Measurements from ENCODE around the gene GPATCH3.
"Not testable (repeated sequence)": the region's sequence is repeated elsewhere in the genome, so short reads cannot be mapped to it uniquely, and the experiment has no call there.

Gene GPATCH3

DNA sequence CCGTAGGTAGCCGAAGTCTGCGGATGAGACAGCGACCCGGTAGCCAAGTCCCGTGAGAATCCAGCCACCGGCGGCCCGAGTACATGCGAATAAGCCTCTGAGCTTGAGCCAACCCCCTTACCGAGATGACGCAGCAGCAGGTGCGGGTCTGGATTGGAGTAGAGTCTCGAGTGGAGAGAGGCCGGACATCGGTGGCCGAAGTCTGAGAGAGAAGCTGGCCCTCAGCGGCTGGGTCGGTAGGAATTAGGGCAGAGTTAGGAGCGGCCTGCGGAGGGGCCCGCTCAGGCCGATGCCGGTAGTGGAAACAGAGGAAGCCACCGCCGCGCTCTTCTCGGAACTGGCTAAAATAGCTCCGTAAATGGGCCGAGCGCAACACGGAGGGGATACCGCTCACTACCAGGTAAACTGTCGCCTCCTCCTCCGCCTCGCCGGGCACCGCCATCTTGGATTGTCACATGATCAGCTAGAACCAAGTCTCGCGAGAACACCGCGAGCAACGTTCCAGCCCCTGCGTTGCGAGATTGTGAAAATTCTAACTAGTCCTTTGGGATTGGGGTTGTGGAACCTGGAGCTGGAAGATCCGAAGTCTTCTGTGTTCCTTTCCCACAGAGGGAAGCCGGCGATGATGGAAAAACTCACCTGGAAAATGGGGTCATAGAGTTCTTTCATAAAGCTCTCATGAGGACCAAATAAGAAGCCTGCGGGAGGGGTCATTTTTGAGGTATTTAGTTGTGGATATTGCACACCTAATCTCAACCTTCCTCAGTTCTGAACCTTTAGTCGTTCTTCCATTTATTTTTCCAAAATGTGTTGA lies at the start of gene GPATCH3:
Gene GPATCH3, minus strand, starts transcription at position 467 of the 814 bp plus-strand sequence. Its CDS starts 25 bp downstream, at position 442.
- DNase-seq, result peak; percentile 94

DNA sequence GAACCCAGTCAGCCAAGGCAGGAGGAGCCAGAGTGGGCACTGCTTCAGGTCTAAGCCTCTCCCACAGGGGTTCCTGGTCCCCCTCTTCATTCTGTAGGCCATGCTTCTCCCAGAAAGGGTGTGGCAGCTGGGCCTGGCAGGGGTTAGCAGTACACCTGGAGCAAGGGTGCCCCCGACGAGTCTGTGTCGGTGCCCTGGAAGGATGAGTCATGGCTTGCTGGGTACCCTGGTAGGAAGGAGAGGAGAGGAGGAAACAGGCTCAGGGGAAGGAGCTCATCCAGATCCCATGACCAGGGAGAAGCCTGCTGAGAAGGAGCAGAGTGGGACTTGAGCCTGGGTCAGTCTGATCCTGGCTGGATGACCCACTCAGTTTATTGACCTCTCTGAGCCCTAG lies 49.7 kb upstream of the GPATCH3 start:
- DNase-seq, result no peak

- no peak for DNase-seq
Measured at GRCh38 chr1:26949266-26949925, 49.1 kb upstream of the GPATCH3 start.

DNA sequence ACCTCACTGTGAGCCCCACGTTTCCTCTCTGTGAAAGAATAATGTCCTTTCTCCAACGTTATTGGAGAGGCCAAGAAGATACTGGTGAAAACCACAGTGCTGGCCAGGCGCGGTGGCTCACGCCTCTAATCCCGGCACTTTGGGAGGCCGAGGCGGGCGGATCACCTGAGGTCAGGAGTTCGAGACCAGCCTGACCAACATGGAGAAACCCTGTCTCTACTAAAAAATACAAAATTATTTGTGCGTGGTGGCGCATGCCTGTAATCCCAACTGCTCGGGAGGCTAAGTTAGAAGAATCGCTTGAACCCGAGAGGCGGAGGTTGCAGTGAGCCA lies 48.4 kb upstream of the GPATCH3 start:
- DNase-seq, result not testable (repeated sequence)

GRCh38 chr1:26946270-26946669 lies 46.0 kb upstream of the GPATCH3 start:
- DNase-seq, result no peak

DNA sequence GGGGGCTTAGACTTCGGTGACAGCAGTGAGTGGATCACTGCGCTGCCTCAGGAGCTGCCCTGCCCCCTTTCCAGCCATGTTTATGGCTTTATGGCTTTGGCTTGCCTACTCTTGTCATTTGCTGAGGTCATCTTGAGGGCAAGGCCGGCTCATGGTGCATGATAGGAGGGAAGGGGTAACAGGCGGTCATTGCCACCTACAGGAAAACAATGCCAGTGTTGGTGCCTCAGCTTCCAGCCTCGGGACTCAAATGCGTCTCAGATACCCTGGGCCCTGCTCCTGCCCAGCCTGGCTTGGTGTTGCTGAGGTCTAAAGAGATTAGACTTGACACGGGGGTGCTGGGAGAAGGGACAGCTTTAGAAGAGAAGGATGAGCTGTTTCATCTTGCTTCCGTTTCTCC lies 45.5 kb upstream of the GPATCH3 start:
- no peak for DNase-seq

DNA sequence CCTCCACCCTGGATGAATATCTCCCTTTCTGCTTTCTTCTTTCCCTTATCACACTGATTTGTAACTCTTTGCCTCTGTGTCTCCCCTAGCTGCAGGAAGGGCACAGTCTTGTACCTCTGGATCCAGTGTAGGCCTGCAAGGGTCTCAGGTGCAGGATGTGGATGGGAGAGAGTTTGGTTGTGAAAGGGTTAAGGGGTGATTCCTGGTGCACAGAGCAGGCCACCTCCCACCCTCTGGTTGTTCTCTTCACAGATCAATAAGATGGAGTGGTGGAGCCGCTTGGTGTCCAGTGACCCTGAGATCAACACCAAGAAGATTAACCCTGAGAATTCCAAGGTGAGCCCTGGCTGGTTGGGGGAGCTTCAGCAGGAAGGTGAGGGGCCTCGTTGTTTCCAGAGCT lies 44.9 kb upstream of the GPATCH3 start:
- DNase-seq, result no peak

- DNase-seq, result no peak
Measured at GRCh38 chr1:26942656-26943055, 42.4 kb upstream of the GPATCH3 start.

- DNase-seq, result no peak
Measured at GRCh38 chr1:26941311-26941710, 41.0 kb upstream of the GPATCH3 start.

- no peak for DNase-seq
Measured at GRCh38 chr1:26938659-26939025, 38.4 kb upstream of the GPATCH3 start.

DNA sequence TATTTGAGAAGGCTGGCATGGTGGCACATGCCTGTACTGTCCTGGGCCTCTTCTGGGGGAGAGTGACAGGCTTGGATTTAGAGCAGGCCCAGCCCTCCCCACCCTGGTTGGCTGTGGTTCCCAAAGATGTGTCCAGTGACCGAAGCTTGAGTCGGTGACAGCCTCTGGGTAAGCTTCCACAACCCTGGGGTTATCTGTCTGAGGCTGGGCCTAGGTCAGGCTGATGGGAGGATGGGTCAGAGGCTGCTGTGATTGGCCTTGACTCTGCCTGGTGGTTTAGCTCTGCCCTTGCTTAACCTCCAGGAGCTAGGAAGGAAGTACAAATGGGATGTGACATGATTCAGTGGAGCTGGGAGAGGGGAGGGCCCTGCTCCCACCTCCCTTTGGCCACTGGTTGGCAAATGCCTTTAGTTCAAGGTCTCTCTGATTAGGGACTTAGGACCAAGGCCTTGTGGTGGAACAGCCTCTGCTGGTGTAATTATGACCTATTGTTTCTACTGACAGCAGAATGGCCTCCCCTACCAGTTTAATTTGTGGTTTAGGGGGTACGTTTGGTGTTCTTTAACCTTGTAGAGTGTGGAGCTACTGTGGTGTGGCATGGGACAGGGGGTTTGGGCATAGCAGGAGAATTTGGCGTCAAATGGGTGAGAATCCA lies 37.9 kb upstream of the GPATCH3 start:
- DNase-seq, result no peak

GRCh38 chr1:26936823-26937222 lies 36.6 kb upstream of the GPATCH3 start:
- DNase-seq, result no peak

DNA sequence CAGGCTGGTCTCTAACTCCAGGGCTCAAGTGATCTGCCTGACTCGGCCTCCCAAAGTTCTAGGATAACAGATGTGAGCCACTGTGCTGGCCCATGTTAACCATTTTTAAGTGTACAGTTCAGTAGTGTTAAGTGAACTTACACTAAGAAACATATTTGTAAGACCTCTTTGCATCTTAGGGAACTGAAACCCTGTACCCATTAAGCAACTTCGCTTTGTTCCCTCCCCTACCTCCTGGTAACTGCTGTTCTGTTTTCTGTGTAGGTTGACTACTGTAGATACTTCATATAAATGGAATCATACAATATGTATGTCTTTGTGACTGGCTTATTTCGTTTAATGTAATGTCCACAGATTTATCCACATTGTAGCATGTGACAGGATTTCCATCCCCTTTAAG lies 32.3 kb upstream of the GPATCH3 start:
- no peak for DNase-seq

DNA sequence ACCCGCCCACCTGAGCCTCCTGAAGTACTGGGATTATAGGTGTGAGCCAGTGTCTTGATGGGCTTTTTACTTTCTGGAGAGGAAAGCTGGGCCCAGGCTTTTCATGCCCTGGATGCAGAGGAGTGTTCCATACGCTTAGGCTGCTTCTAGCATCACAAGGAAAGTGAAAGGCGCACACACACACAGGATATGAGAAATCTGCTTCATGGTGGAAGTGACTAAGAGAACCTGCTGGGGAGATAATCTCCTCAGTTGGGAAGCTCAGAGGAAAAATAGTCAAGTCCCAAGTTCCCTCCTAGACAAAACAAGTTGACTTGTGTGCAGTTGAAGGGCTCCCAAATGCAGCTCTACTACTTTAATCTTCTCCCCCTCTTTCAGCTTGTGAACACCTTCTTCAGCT lies 23.4 kb upstream of the GPATCH3 start:
- no peak for DNase-seq

DNA sequence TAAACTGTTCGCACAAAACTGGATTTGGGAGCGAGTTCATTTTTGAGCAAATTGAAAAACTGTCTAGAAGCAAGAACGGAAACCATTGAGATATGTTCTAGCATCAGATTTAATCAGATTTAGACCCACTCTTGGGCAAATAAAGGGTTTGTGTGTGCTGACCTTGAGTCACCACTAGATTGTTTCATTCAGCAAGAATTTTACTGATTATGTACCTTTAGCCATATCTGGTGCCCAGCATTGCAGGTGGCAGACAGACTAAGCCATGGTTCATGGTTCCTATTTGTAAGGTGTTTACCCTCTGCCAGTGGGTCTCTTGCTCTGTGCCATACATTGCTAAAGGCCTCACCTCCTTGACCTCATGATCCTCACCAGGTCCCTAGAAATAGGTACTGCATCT lies 22.6 kb upstream of the GPATCH3 start:
- no peak for DNase-seq

GRCh38 chr1:26922431-26922729 lies 22.1 kb upstream of the GPATCH3 start:
- DNase-seq, result no peak

- peak; percentile 96 for DNase-seq
Measured at GRCh38 chr1:26921540-26922430, 21.5 kb upstream of the GPATCH3 start, which contains the start of gene NUDC. NUDC (plus strand) TSS chr1:26921743; CDS start chr1:26921849, 106 bp downstream.

GRCh38 chr1:26921126-26921539 lies 20.9 kb upstream of the GPATCH3 start:
- no peak for DNase-seq

GRCh38 chr1:26915204-26915842 lies 15.1 kb upstream of the GPATCH3 start:
- no peak for DNase-seq

- no peak for DNase-seq
Measured at GRCh38 chr1:26913754-26914619, 13.7 kb upstream of the GPATCH3 start, which contains the start of gene NR0B2. NR0B2 (minus strand) TSS chr1:26913975; CDS start chr1:26913940, 35 bp downstream.

DNA sequence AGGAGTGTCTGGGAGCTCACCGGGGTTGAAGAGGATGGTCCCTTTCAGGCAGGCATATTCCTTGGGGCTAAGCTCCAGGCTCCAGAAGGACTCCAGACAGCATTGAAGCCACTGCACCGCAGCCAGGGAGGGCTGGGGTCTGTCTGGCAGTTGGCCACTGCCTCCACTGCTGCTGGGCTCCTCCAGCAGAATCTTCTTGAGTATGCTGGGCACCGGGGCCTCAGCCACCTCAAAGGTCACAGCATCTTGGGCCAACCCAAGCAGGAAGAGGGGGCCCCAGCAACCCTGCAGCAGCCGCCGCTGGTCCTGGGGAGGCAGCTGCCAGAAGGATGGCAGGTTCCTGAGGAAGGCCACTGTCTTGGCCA lies 13.1 kb upstream of the GPATCH3 start:
- DNase-seq, result no peak

DNA sequence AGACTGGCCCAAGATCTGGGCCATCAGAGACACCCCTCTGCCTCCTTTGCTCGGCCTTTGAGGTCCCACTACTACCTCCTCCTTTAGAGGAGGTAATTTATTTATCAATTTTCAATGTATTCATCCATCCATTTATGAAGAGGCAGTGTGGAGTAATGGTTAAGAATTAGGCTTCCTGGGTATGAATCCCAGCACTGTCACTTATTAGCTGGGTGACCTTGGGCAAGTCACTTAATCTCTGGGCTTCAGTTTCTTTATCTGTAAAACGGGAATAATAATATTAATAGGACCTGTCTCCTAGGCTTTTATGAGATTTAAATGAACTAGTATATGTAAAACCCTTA lies 11.9 kb upstream of the GPATCH3 start:
- no peak for DNase-seq

Data from kidney glomerular epithelial cell (primary cell).